Measurements from ENCODE around the gene AATK.

- TF ChIP-seq CTCF (IDR thresholded peaks at IDR 0.05; ENCODE audit: extremely low read depth in 1 of 2, insufficient read depth in 1 of 2, low read depth in 1 of 2, low read length in 2 of 2) (no peak), EZH2 (IDR thresholded peaks at IDR 0.05; ENCODE audit: borderline replicate concordance, low read depth, low read length, severe bottlenecking) (no peak), MAX (IDR thresholded peaks at IDR 0.05; ENCODE audit: insufficient read depth, insufficient read length) (no peak)
These were observed 45.1 kb downstream of the AATK start for GRCh38 chr17:81120695-81121621.

All from endothelial cell of umbilical vein (primary cell).